ENCODE results near the gene ALLC.

ALLC gene

GRCh38 chr2:3743951-3744555 lies 86.1 kb downstream of the ALLC start:
- H3K36me3 Mint-ChIP-seq (ENCODE audit: insufficient read depth) = no peaks in the 10 kb centered on the region
- H3K4me3 Mint-ChIP-seq = no peak overlapping the region
- no peaks in the 10 kb centered on the region for H3K4me1 Mint-ChIP-seq (ENCODE audit: low read depth in 2 of 2)
- no peak for DNase-seq
- peaks cover 0 to 6% of the 10 kb centered on the region in 2 donors for H3K9me3 Mint-ChIP-seq
- H3K27ac Mint-ChIP-seq = no peak overlapping the region
- no peak for ATAC-seq (replicated peaks)
- H3K27me3 Mint-ChIP-seq = peaks cover 34 to 50% of the 10 kb centered on the region in 2 donors

GRCh38 chr2:3745920-3746319 lies 87.9 kb downstream of the ALLC start:
- Mint-ChIP-seq H3K4me1 (ENCODE audit: low read depth in 2 of 2) (no peaks in the 10 kb centered on the region), H3K4me3 (no peak overlapping the region), H3K27me3 (peaks cover 34 to 62% of the 10 kb centered on the region in 2 donors), H3K36me3 (ENCODE audit: insufficient read depth) (no peaks in the 10 kb centered on the region), H3K27ac (no peak overlapping the region), H3K9me3 (peaks cover 0 to 6% of the 10 kb centered on the region in 2 donors)
- no peak for DNase-seq
- ATAC-seq (replicated peaks) = no peak

GRCh38 chr2:3747032-3747654 lies 89.1 kb downstream of the ALLC start:
- DNase-seq (no peak), ATAC-seq (replicated peaks) (no peak)
- Mint-ChIP-seq H3K4me3 (no peak overlapping the region), H3K4me1 (ENCODE audit: low read depth in 2 of 2) (no peaks in the 10 kb centered on the region), H3K27ac (no peak overlapping the region), H3K9me3 (peaks cover 0 to 6% of the 10 kb centered on the region in 2 donors), H3K27me3 (peaks cover 31 to 66% of the 10 kb centered on the region in 2 donors), H3K36me3 (ENCODE audit: insufficient read depth) (no peaks in the 10 kb centered on the region)

- Mint-ChIP-seq H3K27me3 (peaks cover 24 to 60% of the 10 kb centered on the region in 2 donors), H3K9me3 (peaks cover 0 to 6% of the 10 kb centered on the region in 2 donors), H3K4me1 (ENCODE audit: low read depth in 2 of 2) (no peaks in the 10 kb centered on the region), H3K27ac (no peak overlapping the region), H3K36me3 (ENCODE audit: insufficient read depth) (no peaks in the 10 kb centered on the region), H3K4me3 (no peak overlapping the region)
- ATAC-seq (replicated peaks) = no peak
- no peak for DNase-seq
Observed at GRCh38 chr2:3747826-3748225, 89.8 kb downstream of the ALLC start.

- DNase-seq (no peak), ATAC-seq (replicated peaks) (no peak)
- Mint-ChIP-seq H3K4me3 (no peak overlapping the region), H3K27me3 (peaks cover 20 to 52% of the 10 kb centered on the region in 2 donors), H3K4me1 (ENCODE audit: low read depth in 2 of 2) (no peaks in the 10 kb centered on the region), H3K9me3 (peaks cover 0 to 6% of the 10 kb centered on the region in 2 donors), H3K36me3 (ENCODE audit: insufficient read depth) (no peaks in the 10 kb centered on the region), H3K27ac (no peak overlapping the region)
Observed at GRCh38 chr2:3749201-3749600, 91.2 kb downstream of the ALLC start.

- ATAC-seq (replicated peaks) (no peak), DNase-seq (no peak)
- H3K27me3 Mint-ChIP-seq = peaks cover 19 to 47% of the 10 kb centered on the region in 2 donors
- no peak overlapping the region for H3K27ac Mint-ChIP-seq
- no peaks in the 10 kb centered on the region for H3K36me3 Mint-ChIP-seq (ENCODE audit: insufficient read depth)
- H3K9me3 Mint-ChIP-seq = peaks cover 4 to 13% of the 10 kb centered on the region in 2 donors
- no peak overlapping the region for H3K4me3 Mint-ChIP-seq
- H3K4me1 Mint-ChIP-seq (ENCODE audit: low read depth in 2 of 2) = no peaks in the 10 kb centered on the region
Observed at GRCh38 chr2:3751251-3751650, 93.3 kb downstream of the ALLC start.

- H3K4me3 Mint-ChIP-seq = no peak overlapping the region
- H3K36me3 Mint-ChIP-seq (ENCODE audit: insufficient read depth) = no peaks in the 10 kb centered on the region
- peaks cover 14 to 42% of the 10 kb centered on the region in 2 donors for H3K27me3 Mint-ChIP-seq
- ATAC-seq (replicated peaks) = no peak
- DNase-seq = no peak
- H3K27ac Mint-ChIP-seq = no peak overlapping the region
- no peaks in the 10 kb centered on the region for H3K4me1 Mint-ChIP-seq (ENCODE audit: low read depth in 2 of 2)
- peaks cover 4 to 8% of the 10 kb centered on the region in 2 donors for H3K9me3 Mint-ChIP-seq
Observed at GRCh38 chr2:3751806-3752205, 93.8 kb downstream of the ALLC start.

Data from effector memory CD8-positive, alpha-beta T cell (primary cell).